ENCODE results near the gene OTUB2. TPM values are rescaled to one million over a fixed set of nuclear protein-coding genes. Genes with fewer than 3 reads are reported as not detected.

OTUB2 gene
- polyA plus RNA-seq, 3 donors: 0.25 to 0.95 (median 0.28) TPM

DNA sequence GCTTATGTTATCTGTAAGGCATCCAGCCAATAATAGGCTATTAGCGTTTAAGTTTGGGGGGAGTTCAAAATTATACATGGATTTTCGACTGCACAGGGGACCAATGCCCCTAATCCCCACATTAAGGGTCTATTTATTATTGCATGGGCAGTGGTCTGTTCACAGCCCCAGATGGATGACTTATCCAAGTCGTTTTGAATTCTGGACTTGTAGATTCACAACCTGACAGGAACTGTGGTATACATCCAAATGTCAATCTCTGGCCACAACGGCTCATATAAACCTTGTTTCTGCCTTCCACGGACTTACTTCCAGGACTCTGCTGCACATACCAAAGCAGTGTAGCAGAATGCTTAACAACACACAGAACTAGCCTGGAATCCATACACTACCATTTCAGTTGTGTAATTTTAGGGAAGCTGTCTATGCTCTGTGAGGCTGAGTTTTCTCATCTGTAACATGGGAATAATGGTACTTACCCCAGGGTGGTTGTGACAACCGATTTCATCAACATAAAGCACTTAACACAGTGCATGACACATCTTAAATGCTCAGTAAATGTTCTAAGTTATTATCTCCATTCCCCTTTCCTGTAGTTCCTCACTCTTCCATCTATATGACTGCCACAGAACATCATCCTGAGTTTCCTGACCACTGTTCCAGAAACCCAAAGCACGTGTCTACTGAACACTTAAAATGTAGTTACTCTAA, 51.1 kb downstream of the OTUB2 start:
- no peak for DNase-seq
- H3K27ac ChIP-seq (ENCODE audit: low read depth in 1 of 2, low read length in 2 of 2): peak overlapping the region in 1 of 2 donors; percentile 46
- H4K20me1 ChIP-seq (ENCODE audit: insufficient read depth, low read length): peaks cover 63% of the 10 kb centered on the region
- H3K9me3 Mint-ChIP-seq: peaks cover 15 to 32% (median 21%) of the 10 kb centered on the region in 7 donors
- peaks cover 97% of the 10 kb centered on the region for H3K79me2 ChIP-seq (ENCODE audit: insufficient read depth, low read length)
- peaks cover 31 to 45% of the 10 kb centered on the region in 2 donors for H3K36me3 Mint-ChIP-seq
- H3K27me3 Mint-ChIP-seq (ENCODE audit: low read depth in 3 of 3): peaks cover 0 to 2% (median 0%) of the 10 kb centered on the region in 3 donors
- TF ChIP-seq, protein P1, sequence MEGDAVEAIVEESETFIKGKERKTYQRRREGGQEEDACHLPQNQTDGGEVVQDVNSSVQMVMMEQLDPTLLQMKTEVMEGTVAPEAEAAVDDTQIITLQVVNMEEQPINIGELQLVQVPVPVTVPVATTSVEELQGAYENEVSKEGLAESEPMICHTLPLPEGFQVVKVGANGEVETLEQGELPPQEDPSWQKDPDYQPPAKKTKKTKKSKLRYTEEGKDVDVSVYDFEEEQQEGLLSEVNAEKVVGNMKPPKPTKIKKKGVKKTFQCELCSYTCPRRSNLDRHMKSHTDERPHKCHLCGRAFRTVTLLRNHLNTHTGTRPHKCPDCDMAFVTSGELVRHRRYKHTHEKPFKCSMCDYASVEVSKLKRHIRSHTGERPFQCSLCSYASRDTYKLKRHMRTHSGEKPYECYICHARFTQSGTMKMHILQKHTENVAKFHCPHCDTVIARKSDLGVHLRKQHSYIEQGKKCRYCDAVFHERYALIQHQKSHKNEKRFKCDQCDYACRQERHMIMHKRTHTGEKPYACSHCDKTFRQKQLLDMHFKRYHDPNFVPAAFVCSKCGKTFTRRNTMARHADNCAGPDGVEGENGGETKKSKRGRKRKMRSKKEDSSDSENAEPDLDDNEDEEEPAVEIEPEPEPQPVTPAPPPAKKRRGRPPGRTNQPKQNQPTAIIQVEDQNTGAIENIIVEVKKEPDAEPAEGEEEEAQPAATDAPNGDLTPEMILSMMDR (IDR thresholded peaks at IDR 0.05): no peak
- H3K4me1 Mint-ChIP-seq: peaks cover 45% of the 10 kb centered on the region
- no peak overlapping the region for H3K4me3 ChIP-seq (replicated peaks in 1 of 3; ENCODE audit: low read depth in 2 of 3, low read length in 3 of 3)
- no peak overlapping the region for H2AFZ ChIP-seq (ENCODE audit: insufficient read depth, low read depth, low read length, poor library complexity, severe bottlenecking)
- peaks cover 10 to 12% of the 10 kb centered on the region in 2 donors for H3K9me3 ChIP-seq (replicated peaks in 1 of 2; ENCODE audit: control insufficient read depth in 1 of 2, insufficient read depth in 1 of 2, low read length in 2 of 2)
- H3K4me1 ChIP-seq (ENCODE audit: control insufficient read depth in 1 of 2, insufficient read depth in 2 of 2, low read length in 2 of 2): peaks cover 31 to 44% of the 10 kb centered on the region in 2 donors
- 83% methylated on average over 1 of the region's 7 CpGs for WGBS (ENCODE audit: insufficient coverage)
- H3K4me3 Mint-ChIP-seq: no peak overlapping the region
- intact Hi-C loops (cut with micrococcal nuclease): loop anchor here in 1 of 2 donors (5.0 kb wide), 1 partner anchor 100 kb away; no protein-coding TSS in a partner anchor
- peaks cover 12 to 37% of the 10 kb centered on the region in 2 donors for H3K36me3 ChIP-seq (replicated peaks in 1 of 2; ENCODE audit: control insufficient read depth in 1 of 2, insufficient read depth in 2 of 2, low read length in 2 of 2)
- no peak overlapping the region for H3K9ac ChIP-seq (ENCODE audit: insufficient read depth, low read length, poor library complexity, severe bottlenecking)
- H3K27me3 ChIP-seq (ENCODE audit: control insufficient read depth in 2 of 2, insufficient read depth in 2 of 2, low read length in 2 of 2): no peaks in the 10 kb centered on the region
- H3K4me2 ChIP-seq (replicated peaks; ENCODE audit: extremely low read depth, low read length, poor library complexity, severe bottlenecking): no peak overlapping the region
- H3K27ac Mint-ChIP-seq: peak overlapping the region in 1 of 7 donors; percentile 26

DNA sequence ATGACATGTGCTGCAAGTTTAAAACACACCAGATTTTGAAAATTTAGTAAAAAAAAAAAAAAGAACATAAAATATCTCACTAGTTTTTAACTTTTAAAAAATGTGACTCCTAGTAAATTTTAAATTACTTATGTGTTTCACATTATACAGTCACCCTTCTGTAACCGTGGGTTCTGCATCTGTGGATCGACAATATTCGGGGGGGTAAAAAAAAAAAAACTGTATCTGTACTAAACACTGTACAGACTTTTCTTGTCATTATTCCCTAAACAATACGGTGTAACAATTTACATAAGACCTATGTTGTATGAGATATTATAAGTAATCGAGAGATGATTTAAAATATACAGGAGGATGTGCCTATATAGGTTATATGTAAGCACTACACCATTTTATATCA, 51.7 kb downstream of the OTUB2 start:
- Histone ChIP-seq H3K9me3 (replicated peaks in 1 of 2; ENCODE audit: control insufficient read depth in 1 of 2, insufficient read depth in 1 of 2, low read length in 2 of 2) (peaks cover 8 to 10% of the 10 kb centered on the region in 2 donors), H3K79me2 (ENCODE audit: insufficient read depth, low read length) (peaks cover 91% of the 10 kb centered on the region), H2AFZ (ENCODE audit: insufficient read depth, low read depth, low read length, poor library complexity, severe bottlenecking) (no peak overlapping the region), H3K4me1 (ENCODE audit: control insufficient read depth in 1 of 2, insufficient read depth in 2 of 2, low read length in 2 of 2) (peaks cover 31 to 44% of the 10 kb centered on the region in 2 donors), H3K36me3 (replicated peaks in 1 of 2; ENCODE audit: control insufficient read depth in 1 of 2, insufficient read depth in 2 of 2, low read length in 2 of 2) (peaks cover 12 to 37% of the 10 kb centered on the region in 2 donors), H4K20me1 (ENCODE audit: insufficient read depth, low read length) (peaks cover 59% of the 10 kb centered on the region), H3K4me3 (replicated peaks in 1 of 3; ENCODE audit: low read depth in 2 of 3, low read length in 3 of 3) (no peak overlapping the region), H3K27me3 (ENCODE audit: control insufficient read depth in 2 of 2, insufficient read depth in 2 of 2, low read length in 2 of 2) (no peaks in the 10 kb centered on the region), H3K9ac (ENCODE audit: insufficient read depth, low read length, poor library complexity, severe bottlenecking) (no peak overlapping the region), H3K4me2 (replicated peaks; ENCODE audit: extremely low read depth, low read length, poor library complexity, severe bottlenecking) (peak overlapping the region; percentile 4), H3K27ac (ENCODE audit: low read depth in 1 of 2, low read length in 2 of 2) (peak overlapping the region in 1 of 2 donors; percentile 46)
- no CpG with 5 or more reads among the region's 5 CpGs for WGBS (ENCODE audit: insufficient coverage)
- H3K4me3 Mint-ChIP-seq: no peak overlapping the region
- H3K4me1 Mint-ChIP-seq: peaks cover 45% of the 10 kb centered on the region
- no peak for DNase-seq
- H3K36me3 Mint-ChIP-seq: peaks cover 30 to 43% of the 10 kb centered on the region in 2 donors
- intact Hi-C loops (cut with micrococcal nuclease): loop anchor here in 1 of 2 donors (5.0 kb wide), 1 partner anchor 99 kb away; no protein-coding TSS in a partner anchor
- H3K27ac Mint-ChIP-seq: no peak overlapping the region
- peaks cover 0 to 2% (median 0%) of the 10 kb centered on the region in 3 donors for H3K27me3 Mint-ChIP-seq (ENCODE audit: low read depth in 3 of 3)
- TF ChIP-seq, protein P1 (IDR thresholded peaks at IDR 0.05): no peak
- peaks cover 11 to 27% (median 19%) of the 10 kb centered on the region in 7 donors for H3K9me3 Mint-ChIP-seq

Data from CD14-positive monocyte (primary cell).